ENCODE results near the gene XAB2.

The XAB2 gene

DNA sequence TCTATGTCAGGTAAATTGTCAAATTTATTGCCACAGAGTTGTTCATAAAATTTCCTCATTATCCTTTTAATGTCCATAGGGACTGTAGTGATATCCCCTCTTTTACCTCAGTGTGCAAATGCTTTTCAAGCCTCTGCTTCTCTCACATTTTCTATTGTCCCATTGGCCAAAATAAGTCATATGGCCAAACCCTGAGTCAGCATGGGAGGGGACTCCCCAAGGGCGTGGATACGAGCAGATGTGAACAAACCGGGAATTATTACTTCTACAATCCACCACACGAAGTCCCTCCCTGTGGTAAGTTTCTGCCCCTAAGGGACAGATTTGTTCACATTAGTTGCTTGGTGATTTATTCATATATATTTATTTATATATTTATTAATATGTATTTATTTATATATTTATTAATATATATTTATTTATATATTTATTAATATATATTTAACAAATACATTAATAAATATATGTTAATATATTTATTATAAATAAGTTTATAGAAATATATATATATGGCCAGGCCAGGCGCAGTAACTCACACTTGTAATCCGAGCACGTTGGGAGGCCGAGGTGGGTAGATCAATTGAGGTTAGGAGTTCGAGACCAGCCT, 53.8 kb downstream of the XAB2 start:
- H3K4me1 Mint-ChIP-seq (ENCODE audit: low read depth): no peaks in the 10 kb centered on the region
- no peak overlapping the region for H3K4me3 Mint-ChIP-seq
- no peak overlapping the region for H3K27ac Mint-ChIP-seq
- DNase-seq (ENCODE audit: low spot score): no peak
- no peaks in the 10 kb centered on the region for H3K36me3 Mint-ChIP-seq (ENCODE audit: low read depth)
- no peaks in the 10 kb centered on the region for H3K9me3 Mint-ChIP-seq
- no peaks in the 10 kb centered on the region for H3K27me3 Mint-ChIP-seq (ENCODE audit: low read depth)

GRCh38 chr19:7570761-7571160, 58.6 kb downstream of the XAB2 start:
- Mint-ChIP-seq H3K27ac (no peak overlapping the region), H3K9me3 (no peaks in the 10 kb centered on the region), H3K4me1 (ENCODE audit: low read depth) (no peaks in the 10 kb centered on the region), H3K27me3 (ENCODE audit: low read depth) (no peaks in the 10 kb centered on the region), H3K4me3 (no peak overlapping the region), H3K36me3 (ENCODE audit: low read depth) (no peaks in the 10 kb centered on the region)
- no peak for DNase-seq (ENCODE audit: low spot score)
